Trophoblast cell (in vitro differentiated cells and primary cell): Measurements from ENCODE around the gene ADTRP.

Experiments
- DNase-seq, 2 donors: peaks; one replicate each; pipeline ENCODE4 v3.0.0-alpha.2; 2016
- H2AFZ ChIP-seq: 2 replicates; pipeline ENCODE4 v1.6.1; 2013; ENCODE audit warnings: low read length, moderate library complexity, mild to moderate bottlenecking; ENCODE audit not compliant: insufficient read depth, poor library complexity
- H2AK5ac ChIP-seq: 2 replicates; pipeline ENCODE4 v1.6.1; 2013; ENCODE audit warnings: mild to moderate bottlenecking, low read length
- H2BK120ac ChIP-seq: 2 replicates; pipeline ENCODE4 v1.6.1; 2013; ENCODE audit warnings: low read length, mild to moderate bottlenecking, moderate library complexity; ENCODE audit not compliant: insufficient read depth, poor library complexity
- H2BK12ac ChIP-seq: 2 replicates; pipeline ENCODE4 v1.6.1; 2013; ENCODE audit warnings: mild to moderate bottlenecking, low read length, moderate library complexity
- H2BK5ac ChIP-seq: 2 replicates; pipeline ENCODE4 v1.6.1; 2013; ENCODE audit warnings: low read length, low read depth, moderate library complexity, mild to moderate bottlenecking; ENCODE audit not compliant: poor library complexity
- H3K14ac ChIP-seq: 2 replicates; pipeline ENCODE4 v1.6.1; 2013; ENCODE audit warnings: mild to moderate bottlenecking, low read length
- H3K18ac ChIP-seq: 2 replicates; pipeline ENCODE4 v1.6.1; 2013; ENCODE audit warnings: mild to moderate bottlenecking, low read length
- H3K23ac ChIP-seq: 2 replicates; pipeline ENCODE4 v1.6.1; 2013; ENCODE audit warnings: low read length
- H3K27ac ChIP-seq: 2 replicates; pipeline ENCODE4 v1.5.1; 2013; ENCODE audit warnings: low read depth, mild to moderate bottlenecking, inconsistent platforms, low read length, moderate library complexity
- H3K27me3 ChIP-seq: 2 replicates; pipeline ENCODE4 v1.6.1; 2013; ENCODE audit warnings: inconsistent platforms, mild to moderate bottlenecking, low read length, moderate library complexity; ENCODE audit not compliant: insufficient read depth
- H3K36me3 ChIP-seq, 2 experiments: 1 replicate in 1 of 2; 2 replicates in 1 of 2; pipeline ENCODE4 v1.6.1; 2013; ENCODE audit warnings: low read length in 2 of 2, mild to moderate bottlenecking in 2 of 2, moderate library complexity in 1 of 2; ENCODE audit not compliant: insufficient read depth in 2 of 2, control insufficient read depth in 1 of 2
- H3K4ac ChIP-seq: 2 replicates; pipeline ENCODE4 v1.6.1; 2013; ENCODE audit warnings: low read depth, mild to moderate bottlenecking, low read length, moderate library complexity
- H3K4me1 ChIP-seq, 2 experiments: 1 replicate in 1 of 2; 2 replicates in 1 of 2; pipeline ENCODE4 v1.6.1; 2013; ENCODE audit warnings: low read length in 2 of 2, mild to moderate bottlenecking in 2 of 2, moderate library complexity in 1 of 2; ENCODE audit not compliant: insufficient read depth in 2 of 2, control insufficient read depth in 1 of 2
- H3K4me2 ChIP-seq: 2 replicates; pipeline ENCODE4 v1.6.1; 2013; ENCODE audit warnings: inconsistent platforms, mild to moderate bottlenecking, low read length, moderate library complexity
- H3K4me3 ChIP-seq: 2 replicates; pipeline ENCODE4 v1.5.1; 2013; ENCODE audit warnings: mild to moderate bottlenecking, low read depth, low read length, inconsistent platforms
- H3K79me1 ChIP-seq: one replicate; pipeline ENCODE4 v1.6.1; 2013; ENCODE audit warnings: low read length
- H3K79me2 ChIP-seq: 2 replicates; pipeline ENCODE4 v1.6.1; 2013; ENCODE audit warnings: low read length, mild to moderate bottlenecking; ENCODE audit not compliant: control insufficient read depth, insufficient read depth, poor library complexity
- H3K9ac ChIP-seq: 2 replicates; pipeline ENCODE4 v1.6.1; 2013; ENCODE audit warnings: mild to moderate bottlenecking, low read length
- H3K9me3 ChIP-seq: 2 replicates; pipeline ENCODE4 v1.6.1; 2013; ENCODE audit warnings: low read depth, mild to moderate bottlenecking, control low read depth, inconsistent platforms, low read length; ENCODE audit not compliant: insufficient read depth
- H4K12ac ChIP-seq: 2 replicates; pipeline ENCODE4 v1.6.1; 2013; ENCODE audit warnings: low read depth, mild to moderate bottlenecking, low read length, moderate library complexity
- H4K8ac ChIP-seq: 2 replicates; pipeline ENCODE4 v1.6.1; 2013; ENCODE audit warnings: low read depth, mild to moderate bottlenecking, low read length, moderate library complexity
- H4K91ac ChIP-seq: one replicate; pipeline ENCODE4 v1.6.1; 2013; ENCODE audit warnings: low read depth, mild to moderate bottlenecking, low read length, moderate library complexity
- WGBS: extraction: QIAGEN DNeasy Blood & Tissue Kit; methylation state at CpG from one replicate; pipeline ENCODE4 v1.1.7; 2013; ENCODE audit warnings: missing lambda C conversion rate; ENCODE audit not compliant: insufficient read length, insufficient coverage; ENCODE audit errors: extremely low coverage; 5-methylcytosine and 5-hydroxymethylcytosine counted together

The ADTRP gene

DNA sequence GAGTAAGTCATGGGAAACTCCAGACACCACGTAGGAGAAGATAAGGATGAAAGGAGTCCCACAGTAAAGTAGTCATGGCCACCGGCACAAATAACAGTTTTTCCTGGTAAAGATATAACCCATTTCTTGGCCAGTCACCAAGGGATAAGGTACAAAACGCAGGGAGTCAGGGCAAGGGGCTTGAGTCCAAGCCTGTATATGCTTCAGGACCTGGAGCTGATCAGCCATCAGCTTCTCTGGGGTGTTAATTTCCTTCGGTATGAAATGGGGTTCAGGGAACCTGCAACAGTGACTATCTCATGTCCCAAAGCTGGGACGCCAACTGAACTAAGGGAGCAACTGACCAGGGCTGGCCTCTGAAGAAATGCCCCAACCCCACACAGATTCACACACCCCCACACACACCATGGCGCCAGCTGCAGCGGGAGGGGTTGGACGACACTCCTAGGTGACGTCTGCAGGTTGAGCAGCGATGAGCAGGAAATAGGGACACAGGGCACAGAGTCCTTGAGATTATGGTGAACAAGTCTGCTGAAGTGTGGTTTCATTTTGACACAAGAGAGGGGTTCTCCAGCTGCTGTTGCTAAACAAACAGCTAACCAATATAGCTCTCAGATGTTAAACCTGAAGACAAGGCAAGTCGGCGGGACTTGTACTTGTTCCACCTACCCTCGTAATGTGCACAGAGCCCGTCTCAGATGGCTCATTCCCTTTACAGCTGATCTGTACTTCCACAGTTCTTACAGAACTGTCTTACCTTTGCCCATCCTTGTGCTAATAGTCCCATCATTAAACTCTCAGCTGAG is 7.4 kb upstream of the ADTRP start:
- H3K27me3 ChIP-seq = no peaks in the 10 kb centered on the region
- no peak overlapping the region for H3K4me2 ChIP-seq
- no CpG with 5 or more reads among the region's 14 CpGs for WGBS
- no peak overlapping the region for H3K4ac ChIP-seq
- no peak overlapping the region for H2AFZ ChIP-seq
- no peak overlapping the region for H4K8ac ChIP-seq
- peak; percentile 38 to 47 for DNase-seq
- no peaks in the 10 kb centered on the region for H3K79me2 ChIP-seq
- H3K14ac ChIP-seq = no peak overlapping the region
- H3K9ac ChIP-seq = no peak overlapping the region
- peaks cover 7 to 10% of the 10 kb centered on the region in 2 experiments for H3K4me1 ChIP-seq
- H4K12ac ChIP-seq = no peak overlapping the region
- H3K27ac ChIP-seq = no peak overlapping the region
- no peak overlapping the region for H4K91ac ChIP-seq
- H3K36me3 ChIP-seq = no peaks in the 10 kb centered on the region
- no peak overlapping the region for H3K18ac ChIP-seq
- no peak overlapping the region for H2BK120ac ChIP-seq
- no peak overlapping the region for H3K23ac ChIP-seq
- no peak overlapping the region for H2BK5ac ChIP-seq
- H2AK5ac ChIP-seq = no peak overlapping the region
- no peak overlapping the region for H3K4me3 ChIP-seq
- no peak overlapping the region for H2BK12ac ChIP-seq
- H3K79me1 ChIP-seq = peaks cover 2% of the 10 kb centered on the region
- no peaks in the 10 kb centered on the region for H3K9me3 ChIP-seq

DNA sequence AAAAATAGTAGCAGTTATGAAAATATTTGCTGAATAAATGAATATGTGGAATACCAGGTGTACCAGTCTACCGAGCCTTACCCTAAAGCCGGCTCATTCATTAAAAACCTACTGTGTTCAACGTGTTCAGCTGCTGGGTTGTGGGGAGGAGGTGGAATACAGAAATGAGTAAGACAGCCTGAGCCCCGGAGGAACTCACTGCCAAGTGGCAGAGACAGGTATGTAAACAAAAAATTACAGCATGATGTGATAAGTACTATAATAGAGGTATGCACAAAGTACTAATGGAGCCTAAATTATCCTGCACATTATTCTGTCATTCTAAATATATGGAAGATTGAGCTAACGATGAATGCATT is 6.8 kb upstream of the ADTRP start:
- peak in 1 of 2 donors; percentile 76 for DNase-seq
- H3K23ac ChIP-seq = no peak overlapping the region
- no peak overlapping the region for H4K12ac ChIP-seq
- H3K4me2 ChIP-seq = no peak overlapping the region
- H2BK5ac ChIP-seq = no peak overlapping the region
- no peak overlapping the region for H3K27ac ChIP-seq
- no peaks in the 10 kb centered on the region for H3K27me3 ChIP-seq
- no CpG with 5 or more reads among the region's 5 CpGs for WGBS
- H3K4me3 ChIP-seq = no peak overlapping the region
- no peak overlapping the region for H2BK12ac ChIP-seq
- H3K36me3 ChIP-seq = no peaks in the 10 kb centered on the region
- no peak overlapping the region for H4K8ac ChIP-seq
- H4K91ac ChIP-seq = no peak overlapping the region
- H2BK120ac ChIP-seq = no peak overlapping the region
- H3K9me3 ChIP-seq = no peaks in the 10 kb centered on the region
- H2AK5ac ChIP-seq = no peak overlapping the region
- no peak overlapping the region for H3K4ac ChIP-seq
- no peak overlapping the region for H3K9ac ChIP-seq
- peaks cover 2% of the 10 kb centered on the region for H3K79me1 ChIP-seq
- no peak overlapping the region for H2AFZ ChIP-seq
- no peak overlapping the region for H3K14ac ChIP-seq
- no peak overlapping the region for H3K18ac ChIP-seq
- no peaks in the 10 kb centered on the region for H3K79me2 ChIP-seq
- peaks cover 4 to 5% of the 10 kb centered on the region in 2 experiments for H3K4me1 ChIP-seq

GRCh38 chr6:11784341-11784740 is 5.7 kb upstream of the ADTRP start:
- DNase-seq = no peak
- H3K79me1 ChIP-seq = no peaks in the 10 kb centered on the region
- H2BK5ac ChIP-seq = no peak overlapping the region
- WGBS = no CpG with 5 or more reads among the region's 7 CpGs
- H3K27ac ChIP-seq = no peak overlapping the region
- H3K36me3 ChIP-seq = no peaks in the 10 kb centered on the region
- no peak overlapping the region for H4K12ac ChIP-seq
- no peak overlapping the region for H3K4me2 ChIP-seq
- H3K18ac ChIP-seq = no peak overlapping the region
- H3K4me3 ChIP-seq = no peak overlapping the region
- no peak overlapping the region for H2AK5ac ChIP-seq
- H2BK120ac ChIP-seq = no peak overlapping the region
- H3K4ac ChIP-seq = no peak overlapping the region
- no peaks in the 10 kb centered on the region for H3K4me1 ChIP-seq
- no peak overlapping the region for H3K14ac ChIP-seq
- H3K23ac ChIP-seq = no peak overlapping the region
- H3K9ac ChIP-seq = no peak overlapping the region
- H4K91ac ChIP-seq = no peak overlapping the region
- no peak overlapping the region for H2AFZ ChIP-seq
- no peak overlapping the region for H4K8ac ChIP-seq
- no peaks in the 10 kb centered on the region for H3K9me3 ChIP-seq
- H3K27me3 ChIP-seq = no peaks in the 10 kb centered on the region
- no peak overlapping the region for H2BK12ac ChIP-seq
- H3K79me2 ChIP-seq = no peaks in the 10 kb centered on the region

DNA sequence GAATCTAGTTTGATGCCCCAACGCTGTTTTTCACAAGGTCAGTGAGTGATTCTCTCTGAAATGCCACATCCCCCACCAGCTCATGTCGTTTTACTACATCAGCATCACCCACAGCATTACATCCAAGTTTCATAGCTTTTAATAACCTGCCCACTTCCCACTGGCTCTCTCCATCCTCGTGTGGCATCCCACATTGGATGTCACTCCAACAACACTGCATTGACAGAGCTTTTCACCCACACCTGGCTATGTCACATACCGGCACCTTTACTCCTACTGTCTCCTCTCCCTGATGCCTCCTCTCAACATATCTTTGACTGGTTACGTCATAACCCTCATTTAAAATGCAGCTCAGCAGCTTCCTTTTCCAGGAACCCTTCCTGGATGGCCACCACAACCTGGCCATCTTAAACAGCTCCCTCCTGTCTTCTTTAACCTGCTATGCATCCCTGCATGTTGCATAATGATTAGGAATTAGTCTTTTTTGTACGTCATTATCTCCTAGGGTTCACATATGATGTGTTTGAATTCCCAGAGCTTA is 5.0 kb upstream of the ADTRP start:
- Histone ChIP-seq H3K4ac (no peak overlapping the region), H3K4me2 (no peak overlapping the region), H3K9me3 (no peaks in the 10 kb centered on the region), H2AK5ac (no peak overlapping the region), H2BK5ac (no peak overlapping the region), H3K23ac (no peak overlapping the region), H2BK12ac (no peak overlapping the region), H4K8ac (no peak overlapping the region), H3K9ac (no peak overlapping the region), H4K91ac (no peak overlapping the region), H2AFZ (no peak overlapping the region), H2BK120ac (no peak overlapping the region), H3K79me2 (no peaks in the 10 kb centered on the region), H3K18ac (no peak overlapping the region), H3K4me3 (no peak overlapping the region), H3K27ac (no peak overlapping the region), H3K14ac (no peak overlapping the region), H3K27me3 (no peaks in the 10 kb centered on the region), H3K4me1 (no peaks in the 10 kb centered on the region), H3K79me1 (no peaks in the 10 kb centered on the region), H4K12ac (no peak overlapping the region), H3K36me3 (no peaks in the 10 kb centered on the region)
- DNase-seq = peak in 1 of 2 donors; percentile 71
- no CpG with 5 or more reads among the region's 6 CpGs for WGBS
